HepG2 (cell line): ENCODE results near the gene DOLK. TPM values are rescaled to one million over a fixed set of nuclear protein-coding genes. Genes with fewer than 3 reads are reported as not detected.

ENCODE experiments used
- CAMTA2 ChIP-seq: sonication (generic); formaldehyde crosslinking; IDR thresholded peaks from 2 replicates; pipeline ENCODE4 v1.4.0; 2020; ENCODE audit warnings: mild to moderate bottlenecking, missing genetic modification reagents, borderline replicate concordance
- CHD4 ChIP-seq: fragments of 200-600 bp; sonication (generic); IDR thresholded peaks from 2 replicates; pipeline ENCODE4 v1.7.0; 2017; ENCODE audit warnings: mild to moderate bottlenecking, low read length, borderline replicate concordance
- EEA1 ChIP-seq: sonication (generic); formaldehyde crosslinking; IDR thresholded peaks from 2 replicates; pipeline ENCODE4 v1.5.1; 2020; ENCODE audit warnings: mild to moderate bottlenecking, missing genetic modification reagents, borderline replicate concordance
- EP300 ChIP-seq, 3 experiments: sonication (generic) in 1 of 3; formaldehyde crosslinking in 1 of 3; IDR thresholded peaks; 2 replicates each; pipeline versions ENCODE4 v1.5.1 to v1.6.1; 2011 to 2020; ENCODE audit warnings: low read depth in 2 of 3, low read length in 2 of 3, borderline replicate concordance in 1 of 3, improper control_type of control experiment in 1 of 3, mild to moderate bottlenecking in 1 of 3, missing genetic modification reagents in 1 of 3, moderate library complexity in 1 of 3
- ERF ChIP-seq: IDR thresholded peaks from 2 replicates; pipeline ENCODE4 v1.6.1; 2018; ENCODE audit warnings: missing biosample characterization, missing genetic modification reagents
- ETV6 ChIP-seq: sonication (generic); formaldehyde crosslinking; conservative IDR thresholded peaks from 2 replicates; pipeline ENCODE4 v1.4.0; 2020; ENCODE audit warnings: missing genetic modification reagents
- GABPA ChIP-seq, 2 experiments: IDR thresholded peaks; 2 replicates each; pipeline ENCODE4 v1.6.1; 2011 to 2016; ENCODE audit warnings: low read depth in 2 of 2, low read length in 1 of 2, missing biosample characterization in 1 of 2, missing genetic modification characterization in 1 of 2
- MED8 ChIP-seq: sonication (generic); formaldehyde crosslinking; IDR thresholded peaks from 2 replicates; pipeline ENCODE4 v1.8.1; 2023; ENCODE audit warnings: mild to moderate bottlenecking, missing genetic modification reagents; ENCODE audit not compliant: insufficient replicate concordance
- PAXIP1 ChIP-seq: sonication (generic); formaldehyde crosslinking; conservative IDR thresholded peaks from 2 replicates; pipeline ENCODE4 v1.4.0; 2020; ENCODE audit warnings: mild to moderate bottlenecking, missing genetic modification reagents, moderate library complexity
- PBX3 ChIP-seq: sonication (generic); formaldehyde crosslinking; IDR thresholded peaks from 2 replicates; pipeline ENCODE4 v1.8.1; 2023; ENCODE audit warnings: missing genetic modification reagents, inconsistent platforms, borderline replicate concordance
- TBX2 ChIP-seq: sonication (generic); formaldehyde crosslinking; IDR thresholded peaks from 2 replicates; pipeline ENCODE4 v1.5.0; 2020; ENCODE audit warnings: missing genetic modification reagents, mild to moderate bottlenecking, borderline replicate concordance
- ZNF232 ChIP-seq: sonication (generic); formaldehyde crosslinking; IDR thresholded peaks from 2 replicates; pipeline ENCODE4 v1.4.0; 2020; ENCODE audit warnings: missing genetic modification reagents, borderline replicate concordance
- ZNF597 ChIP-seq: sonication (generic); formaldehyde crosslinking; IDR thresholded peaks from 2 replicates; pipeline ENCODE4 v1.5.0; 2020; ENCODE audit warnings: missing genetic modification reagents
- polyA plus RNA-seq, 8 experiments: library from polyadenylated mRNA; depleted of rRNA in 3 of 8; stranded (reverse) in 7 of 8; unstranded in 1 of 8; fragments of >200 nt; fragmentation: Illumina TruSeq in 4 of 8; extraction: Trizol in 4 of 8; gene quantifications; 2 replicates each; pipeline versions ENCODE4 v1.2.1 to v1.2.3, GENCODE V29; 2011 to 2016; ENCODE audit warnings: low read depth in 4 of 8, missing spikeins in 1 of 8, mixed read lengths in 1 of 8; ENCODE audit not compliant: insufficient read depth in 1 of 8
- total RNA-seq, 5 experiments: library from RNA; depleted of rRNA; stranded (reverse); fragments of >200 nt; fragmentation: Illumina TruSeq; extraction: Trizol; gene quantifications; 2 replicates each; pipeline ENCODE4 v1.2.3, GENCODE V29; 2016; ENCODE audit warnings: low read depth in 1 of 5
- TF ChIP-seq, protein P1 (sequence below): sonication (generic); formaldehyde crosslinking; IDR thresholded peaks from 2 replicates; pipeline ENCODE4 v1.4.0; 2020; ENCODE audit warnings: missing genetic modification reagents
- TF ChIP-seq, protein P2 (sequence below): sonication (generic); formaldehyde crosslinking; IDR thresholded peaks from 2 replicates; pipeline ENCODE4 v1.8.0; 2022; ENCODE audit warnings: missing genetic modification reagents, mild to moderate bottlenecking, borderline replicate concordance
- TF ChIP-seq, protein P3 (sequence below): sonication (generic); formaldehyde crosslinking; IDR thresholded peaks from 2 replicates; pipeline ENCODE4 v1.4.0; 2020; ENCODE audit warnings: mild to moderate bottlenecking, low read depth, missing genetic modification reagents

DOLK gene
- total and polyA plus RNA-seq, 2 of the 13 experiments (the other 11 are each of a cell fraction or from before 2014, with no cell fraction given), result 15.4 to 18.7 TPM

GRCh38 chr9:128947527-128948301 lies at the start of gene DOLK, which contains the start of gene NUP188 (continued):
- TF ChIP-seq, protein P1, sequence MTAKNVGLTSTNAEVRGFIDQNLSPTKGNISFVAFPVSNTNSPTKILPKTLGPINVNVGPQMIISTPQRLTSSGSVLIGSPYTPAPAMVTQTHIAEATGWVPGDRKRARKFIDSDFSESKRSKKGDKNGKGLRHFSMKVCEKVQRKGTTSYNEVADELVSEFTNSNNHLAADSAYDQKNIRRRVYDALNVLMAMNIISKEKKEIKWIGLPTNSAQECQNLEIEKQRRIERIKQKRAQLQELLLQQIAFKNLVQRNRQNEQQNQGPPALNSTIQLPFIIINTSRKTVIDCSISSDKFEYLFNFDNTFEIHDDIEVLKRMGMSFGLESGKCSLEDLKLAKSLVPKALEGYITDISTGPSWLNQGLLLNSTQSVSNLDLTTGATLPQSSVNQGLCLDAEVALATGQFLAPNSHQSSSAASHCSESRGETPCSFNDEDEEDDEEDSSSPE (CRISPR knock-in tag), result peak; percentile 88
- TF ChIP-seq MED8 (CRISPR knock-in tag) (peak; percentile 80), ZNF232 (no peak; the same call in 1 of the 2 replicates), TBX2 (peak; percentile 74; the same call in 1 of the 2 replicates), ERF (CRISPR knock-in tag) (peak; percentile 91), PAXIP1 (CRISPR knock-in tag) (peak; percentile 50; the same call in 1 of the 2 replicates), CAMTA2 (no peak), GABPA (IDR thresholded peaks at IDR 0.05; ENCODE audit: low read depth, low read length) (no peak), GABPA (CRISPR knock-in tag; IDR thresholded peaks at IDR 0.05; ENCODE audit: low read depth) (no peak), ZNF597 (no peak), EEA1 (0 out of 2 replicates have a peak, but pooled peaks have one; percentile 72), EP300 (IDR thresholded peaks at IDR 0.05; ENCODE audit: low read depth in 2 of 2, low read length in 2 of 2) (no peak), EP300 (CRISPR knock-in tag; IDR thresholded peaks at IDR 0.05; ENCODE audit: borderline replicate concordance) (peak; percentile 40; the same call in 1 of the 2 replicates), PBX3 (CRISPR knock-in tag) (no peak), ETV6 (CRISPR knock-in tag) (0 out of 2 replicates have a peak, but pooled peaks have one; percentile 38), CHD4 (no peak)
- TF ChIP-seq, protein P2, sequence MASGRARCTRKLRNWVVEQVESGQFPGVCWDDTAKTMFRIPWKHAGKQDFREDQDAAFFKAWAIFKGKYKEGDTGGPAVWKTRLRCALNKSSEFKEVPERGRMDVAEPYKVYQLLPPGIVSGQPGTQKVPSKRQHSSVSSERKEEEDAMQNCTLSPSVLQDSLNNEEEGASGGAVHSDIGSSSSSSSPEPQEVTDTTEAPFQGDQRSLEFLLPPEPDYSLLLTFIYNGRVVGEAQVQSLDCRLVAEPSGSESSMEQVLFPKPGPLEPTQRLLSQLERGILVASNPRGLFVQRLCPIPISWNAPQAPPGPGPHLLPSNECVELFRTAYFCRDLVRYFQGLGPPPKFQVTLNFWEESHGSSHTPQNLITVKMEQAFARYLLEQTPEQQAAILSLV (CRISPR knock-in tag), result peak; percentile 47
- TF ChIP-seq, protein P3, sequence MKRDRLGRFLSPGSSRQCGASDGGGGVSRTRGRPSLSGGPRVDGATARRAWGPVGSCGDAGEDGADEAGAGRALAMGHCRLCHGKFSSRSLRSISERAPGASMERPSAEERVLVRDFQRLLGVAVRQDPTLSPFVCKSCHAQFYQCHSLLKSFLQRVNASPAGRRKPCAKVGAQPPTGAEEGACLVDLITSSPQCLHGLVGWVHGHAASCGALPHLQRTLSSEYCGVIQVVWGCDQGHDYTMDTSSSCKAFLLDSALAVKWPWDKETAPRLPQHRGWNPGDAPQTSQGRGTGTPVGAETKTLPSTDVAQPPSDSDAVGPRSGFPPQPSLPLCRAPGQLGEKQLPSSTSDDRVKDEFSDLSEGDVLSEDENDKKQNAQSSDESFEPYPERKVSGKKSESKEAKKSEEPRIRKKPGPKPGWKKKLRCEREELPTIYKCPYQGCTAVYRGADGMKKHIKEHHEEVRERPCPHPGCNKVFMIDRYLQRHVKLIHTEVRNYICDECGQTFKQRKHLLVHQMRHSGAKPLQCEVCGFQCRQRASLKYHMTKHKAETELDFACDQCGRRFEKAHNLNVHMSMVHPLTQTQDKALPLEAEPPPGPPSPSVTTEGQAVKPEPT, result 0 out of 2 replicates have a peak, but pooled peaks have one; percentile 30
